GM19043 (cell line): ENCODE measurements around the gene CCL27.

Source experiments
- ATAC-seq: cut with Tn5 transposase; IDR thresholded peaks from one replicate; pipeline ENCODE4 v1.9.1; 2021; ENCODE audit warnings: low read depth; ENCODE audit not compliant: unreplicated experiment

The CCL27 gene, protein sequence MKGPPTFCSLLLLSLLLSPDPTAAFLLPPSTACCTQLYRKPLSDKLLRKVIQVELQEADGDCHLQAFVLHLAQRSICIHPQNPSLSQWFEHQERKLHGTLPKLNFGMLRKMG

DNA sequence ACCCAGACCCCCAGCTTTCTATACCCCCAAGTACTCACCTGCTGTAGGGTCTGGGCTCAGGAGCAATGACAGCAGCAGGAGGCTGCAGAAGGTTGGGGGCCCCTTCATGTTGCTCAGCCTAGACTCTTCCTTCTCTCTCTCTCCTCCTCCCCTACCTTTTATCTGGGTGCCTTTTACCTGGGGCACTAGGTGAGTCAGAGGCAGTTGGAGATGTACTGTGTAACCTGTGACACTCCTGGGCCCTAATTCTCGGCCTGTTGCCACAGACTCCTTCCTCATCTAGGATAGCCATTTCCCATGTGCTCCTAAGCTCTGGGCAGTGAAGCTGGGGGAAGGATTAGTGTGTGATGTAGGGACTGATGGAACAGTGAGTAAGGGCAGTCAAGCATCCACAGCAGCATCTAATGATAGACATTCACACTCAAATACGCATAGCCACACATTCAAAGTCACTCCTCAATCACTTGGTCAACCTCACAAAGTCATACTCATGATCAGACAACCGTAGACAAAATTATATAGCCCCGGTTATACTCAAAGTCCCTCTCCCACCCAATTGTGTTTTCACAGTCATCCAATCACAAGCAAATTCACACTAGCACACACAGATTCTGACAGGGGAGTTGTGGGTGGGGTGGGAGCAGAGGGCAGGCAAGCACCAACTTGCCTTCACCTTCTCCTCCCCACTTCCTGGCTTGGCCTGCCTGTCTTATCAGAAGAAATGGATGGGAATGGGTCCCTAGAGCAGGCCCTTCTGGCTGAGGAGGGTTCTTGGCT, at the start of gene CCL27:
Gene CCL27 (minus strand): TSS at position 132 of the 777 bp plus-strand sequence. CDS start 24 bp downstream, at position 108.
- no peak for ATAC-seq

DNA sequence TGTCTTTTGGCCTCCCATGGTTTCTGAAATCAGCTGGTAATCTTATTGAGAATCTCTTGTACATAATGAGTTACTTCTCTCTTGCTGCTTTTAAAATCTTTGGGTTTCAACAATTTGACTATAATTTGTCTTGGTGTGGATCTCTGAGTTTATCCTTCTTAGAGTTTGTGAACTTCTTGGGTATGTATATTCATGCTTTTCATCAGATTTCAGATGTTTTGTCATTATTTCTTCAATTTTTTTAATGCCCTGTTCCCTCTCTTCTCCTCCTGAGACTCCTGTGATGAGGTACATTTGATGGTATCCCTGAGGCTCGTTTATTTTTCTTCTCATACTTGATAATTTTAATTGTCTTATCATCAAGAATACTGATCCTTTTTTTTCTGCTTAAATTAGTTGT, 49.7 kb upstream of the CCL27 start:
- no peak for ATAC-seq

DNA sequence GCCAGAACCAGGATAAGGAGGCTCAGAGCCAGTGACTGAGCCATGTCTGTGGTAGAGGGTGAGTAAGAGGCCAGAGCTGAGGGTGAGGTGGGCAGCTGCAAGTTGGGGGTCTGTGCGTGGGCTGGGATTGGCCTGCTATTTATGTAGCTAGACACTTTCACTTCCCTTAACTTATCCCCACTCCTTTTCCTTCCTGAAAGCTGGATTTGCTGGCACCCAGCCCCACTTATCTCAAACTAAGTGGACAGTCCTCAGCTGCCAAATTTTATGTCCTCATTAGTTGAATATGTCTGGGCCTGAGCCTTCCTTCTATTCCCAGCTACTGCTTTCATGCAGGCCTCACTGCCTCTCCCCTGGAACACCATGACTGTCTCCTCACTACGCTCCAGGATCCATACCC, 47.6 kb upstream of the CCL27 start, which contains the start of gene CCL21:
Gene CCL21 (minus strand): TSS at position 114 of the 400 bp plus-strand sequence. CDS start 70 bp downstream, at position 44.
- ATAC-seq: no peak

DNA sequence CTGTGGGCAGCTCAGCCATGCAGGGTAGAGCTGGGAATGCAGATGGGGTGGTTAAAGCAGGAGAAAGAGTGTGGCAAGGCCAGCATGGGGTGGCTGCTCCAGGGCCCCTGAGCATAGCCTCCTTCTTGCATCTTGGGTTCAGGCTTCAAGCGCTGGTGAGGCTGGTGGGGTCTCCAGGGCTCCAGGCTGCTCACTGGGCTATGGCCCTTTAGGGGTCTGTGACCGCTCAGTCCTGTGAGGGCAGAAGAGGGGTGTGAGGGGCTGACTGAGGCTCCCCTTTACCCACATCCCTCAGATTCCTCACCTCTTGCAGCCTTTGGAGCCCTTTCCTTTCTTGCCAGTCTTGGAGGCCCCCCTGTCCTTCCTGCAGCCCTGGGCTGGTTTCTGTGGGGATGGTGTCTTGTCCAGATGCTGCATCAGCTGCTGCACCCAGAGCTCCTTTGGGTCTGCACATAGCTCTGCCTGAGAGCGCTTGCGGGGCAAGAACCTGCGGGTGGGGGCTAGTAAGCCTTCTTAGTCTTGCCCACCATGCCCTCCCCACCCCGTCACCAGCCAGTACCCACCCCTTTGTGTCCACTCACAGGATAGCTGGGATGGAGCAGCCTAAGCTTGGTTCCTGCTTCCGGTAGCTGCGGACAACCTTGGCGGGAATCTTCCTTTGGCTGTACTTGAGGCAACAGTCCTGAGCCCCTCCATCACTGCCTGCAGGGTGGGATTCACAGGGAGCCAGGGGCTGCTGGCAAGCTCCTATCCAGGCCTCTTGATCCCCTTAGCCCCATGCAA, 46.9 kb upstream of the CCL27 start:
- ATAC-seq: no peak

DNA sequence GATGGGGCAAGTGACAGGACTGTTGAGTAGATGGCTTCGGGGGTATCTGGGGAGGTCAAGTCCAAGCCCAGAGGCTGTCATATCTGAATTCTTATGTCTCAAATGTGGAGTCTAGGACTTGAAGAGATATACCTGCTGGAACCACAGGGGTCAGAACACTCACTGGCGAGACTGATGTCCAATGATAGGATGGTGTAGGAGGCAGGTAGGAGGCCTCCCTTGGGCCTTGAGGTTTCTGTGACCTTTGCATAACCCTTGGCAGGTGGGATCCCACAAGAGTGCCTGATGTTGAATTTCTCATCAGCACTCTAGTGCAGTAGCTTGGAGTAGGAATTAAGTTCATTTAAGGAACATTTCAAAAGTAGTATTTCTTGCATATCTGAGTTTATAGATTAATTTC, 44.7 kb upstream of the CCL27 start:
- ATAC-seq: no peak

DNA sequence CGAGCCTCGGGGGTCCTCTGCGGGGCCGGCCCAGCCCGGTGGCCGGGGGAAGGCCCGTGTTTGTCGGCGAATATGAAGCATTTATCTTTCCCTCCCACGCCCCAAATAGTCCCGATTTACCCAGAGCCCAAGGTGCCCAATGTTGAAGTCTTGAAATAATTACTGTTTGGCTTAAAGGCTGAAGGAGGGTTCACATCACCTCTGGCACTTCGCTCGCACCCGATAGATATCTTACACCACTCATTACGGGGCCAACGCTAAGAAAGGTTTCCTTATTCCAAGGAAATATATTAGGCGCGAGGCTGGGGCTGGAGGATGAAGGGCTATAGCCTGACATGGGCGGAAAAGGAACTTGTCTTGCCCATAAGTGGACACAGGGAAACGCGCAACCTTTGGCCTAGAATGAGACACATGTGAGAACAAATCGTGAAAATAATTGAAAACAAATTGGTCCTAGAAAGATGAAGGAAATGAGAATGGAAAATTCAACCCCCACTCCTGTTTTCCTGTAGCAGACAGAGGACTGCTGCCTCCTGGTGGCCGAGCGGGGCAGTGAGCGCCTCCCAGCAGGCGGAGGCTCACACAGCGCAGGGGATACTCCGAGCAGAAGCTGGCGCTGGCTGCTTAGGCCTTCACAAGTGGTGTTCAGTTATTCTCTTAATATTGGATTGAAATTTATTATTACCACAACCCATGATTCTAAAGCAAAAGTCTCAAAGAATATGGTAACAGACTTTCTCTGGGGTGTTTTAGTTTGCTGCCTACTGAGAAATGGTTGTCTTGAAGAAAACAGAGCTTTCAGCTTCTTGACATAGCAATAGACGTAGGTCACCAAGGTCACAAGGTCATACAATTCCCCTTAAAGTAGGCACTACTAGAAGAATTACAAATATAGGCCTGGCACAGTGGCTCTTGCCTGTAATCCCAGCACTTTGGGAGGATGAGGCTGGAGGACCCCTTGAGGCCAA, 39.6 kb upstream of the CCL27 start:
- peak; percentile 81 for ATAC-seq

DNA sequence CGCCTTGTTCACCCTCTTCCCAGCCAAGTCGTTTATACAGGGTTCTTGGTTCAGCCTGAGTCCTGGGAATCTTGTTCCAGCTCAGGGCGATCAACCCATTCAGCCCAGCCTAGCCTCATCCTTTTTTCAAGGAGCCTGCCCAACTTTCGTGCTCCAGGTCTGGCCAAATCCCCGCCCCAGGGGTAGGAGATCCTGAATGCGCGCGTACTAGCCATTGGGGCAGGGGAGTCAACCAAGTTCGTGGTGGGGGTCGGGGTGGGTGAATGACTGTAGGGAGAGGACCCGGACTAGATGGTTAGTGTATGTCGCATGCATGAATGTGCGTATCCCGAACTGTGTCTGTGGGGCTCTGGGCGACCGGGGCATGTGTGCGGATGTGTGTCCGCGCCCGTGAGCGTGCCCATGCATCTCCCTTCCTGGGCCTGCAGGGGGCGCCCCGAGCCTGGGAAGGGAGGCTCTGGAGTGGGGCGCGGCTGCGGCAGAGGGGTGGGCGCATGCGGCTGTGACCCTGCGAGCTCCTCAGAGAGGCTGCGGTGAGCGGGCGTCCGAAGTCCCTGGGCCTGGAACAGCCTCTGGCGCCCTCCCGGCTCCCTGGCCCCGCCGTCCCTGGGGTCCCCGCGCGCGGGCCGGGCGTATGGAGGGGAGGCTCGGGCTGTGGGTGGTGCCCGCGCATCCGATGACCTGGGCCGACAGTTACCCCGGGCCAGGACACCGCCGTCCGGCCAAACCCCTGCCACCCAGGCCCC, 38.7 kb upstream of the CCL27 start:
- ATAC-seq: no peak

DNA sequence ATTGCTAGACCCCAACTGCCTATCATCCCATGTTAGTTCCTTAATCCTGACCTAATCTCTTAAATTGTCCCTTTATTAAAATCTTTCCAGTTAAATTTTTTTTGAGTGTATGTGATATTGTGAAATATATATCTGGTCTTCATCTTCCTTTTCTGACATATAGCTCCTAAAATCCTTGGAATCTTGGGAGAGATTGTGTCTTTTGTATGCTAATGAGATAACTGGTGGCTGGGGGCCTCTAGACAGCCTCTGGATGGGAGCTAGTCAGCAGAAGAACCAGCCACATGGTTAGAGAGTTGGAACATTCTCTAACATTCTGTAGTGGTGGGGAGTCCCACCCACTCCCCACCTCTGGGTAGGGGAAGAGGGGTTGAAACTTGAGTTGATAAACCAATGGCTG, 32.4 kb upstream of the CCL27 start:
- no peak for ATAC-seq

DNA sequence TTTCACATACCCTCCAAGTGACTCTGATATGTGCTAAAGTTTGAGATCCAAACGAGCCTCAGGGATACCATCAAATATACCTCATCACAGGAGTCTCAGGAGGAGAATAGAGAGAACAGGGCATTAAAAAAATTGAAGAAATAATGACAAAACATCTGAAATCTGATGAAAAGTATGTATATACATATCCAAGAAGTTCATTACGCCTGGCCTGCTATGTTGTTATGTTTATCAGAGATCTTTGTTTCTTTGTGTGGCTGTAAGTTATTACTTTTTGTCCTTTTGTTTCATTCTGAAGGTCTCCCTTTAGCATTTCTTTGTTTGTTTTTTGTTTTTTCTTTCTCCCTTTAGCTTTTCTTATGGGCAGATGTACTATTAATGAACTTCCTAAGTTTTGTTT, 31.1 kb upstream of the CCL27 start:
- ATAC-seq: no peak

DNA sequence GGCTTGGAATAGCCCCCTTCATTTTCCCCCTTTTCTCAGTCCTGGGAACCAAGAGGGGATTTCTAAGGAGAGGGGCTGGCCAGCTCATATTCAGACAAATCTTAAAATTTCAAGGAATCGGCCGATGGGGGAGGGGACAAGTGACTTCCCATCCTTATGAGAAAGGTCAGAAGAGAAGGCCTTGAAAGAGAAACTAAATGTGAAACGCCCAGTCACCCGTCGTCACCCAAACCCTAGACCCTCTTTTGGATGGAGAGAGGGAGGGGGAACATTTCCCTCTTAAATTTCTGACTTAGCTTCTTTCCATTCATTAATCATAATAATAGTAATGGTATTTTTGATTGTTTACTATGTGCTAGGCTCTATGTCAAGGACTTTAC, 29.5 kb upstream of the CCL27 start:
- ATAC-seq: no peak

DNA sequence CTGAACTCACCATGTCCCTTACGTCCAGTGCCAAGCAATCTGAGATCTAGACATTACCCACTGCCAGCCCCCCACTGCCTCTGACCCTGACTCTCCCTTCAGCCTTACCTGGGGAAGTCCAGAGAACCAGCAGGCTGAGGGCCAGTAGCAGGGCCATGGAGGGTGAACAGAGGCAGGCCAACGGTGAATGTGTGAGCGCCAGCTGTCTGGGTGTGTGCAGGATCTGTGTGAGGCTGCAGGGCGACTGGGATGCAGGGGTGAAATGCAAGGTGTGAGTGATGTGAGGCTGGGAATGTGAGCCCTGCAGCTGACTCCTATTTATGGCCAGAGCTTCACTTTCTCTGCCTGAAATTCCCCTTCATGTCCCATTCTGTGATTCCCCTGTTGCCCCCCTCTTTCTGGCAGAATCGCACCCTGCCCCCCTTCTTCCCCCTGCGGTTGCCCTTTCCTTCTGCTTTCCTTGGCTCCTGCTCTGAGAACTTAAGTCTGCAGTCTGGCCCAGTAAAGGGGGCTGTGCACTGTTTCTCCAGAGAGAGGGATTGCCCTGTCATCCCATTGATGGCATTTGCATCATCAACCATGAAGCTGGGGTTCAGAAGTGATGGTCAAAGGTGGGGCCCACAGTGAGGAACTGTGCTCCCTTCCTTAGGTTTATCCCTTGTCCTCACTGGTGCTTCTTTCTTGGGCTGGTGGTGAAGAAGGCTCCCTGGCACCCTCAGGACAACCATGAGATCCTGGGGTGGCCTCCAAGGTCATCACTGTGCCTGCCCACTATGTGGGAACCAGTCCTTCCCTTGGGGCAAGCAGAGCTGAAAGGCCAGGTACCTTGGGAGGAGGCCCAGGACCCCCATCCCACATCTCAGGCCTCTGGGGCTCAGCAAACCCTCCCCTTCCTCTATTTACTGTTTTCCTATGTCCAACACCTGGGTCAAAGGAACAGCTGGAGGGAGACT, 28.8 kb upstream of the CCL27 start, which contains the start of gene CCL19:
Gene CCL19 (minus strand): TSS at position 294 of the 953 bp plus-strand sequence. CDS start 137 bp downstream, at position 157.
- no peak for ATAC-seq

DNA sequence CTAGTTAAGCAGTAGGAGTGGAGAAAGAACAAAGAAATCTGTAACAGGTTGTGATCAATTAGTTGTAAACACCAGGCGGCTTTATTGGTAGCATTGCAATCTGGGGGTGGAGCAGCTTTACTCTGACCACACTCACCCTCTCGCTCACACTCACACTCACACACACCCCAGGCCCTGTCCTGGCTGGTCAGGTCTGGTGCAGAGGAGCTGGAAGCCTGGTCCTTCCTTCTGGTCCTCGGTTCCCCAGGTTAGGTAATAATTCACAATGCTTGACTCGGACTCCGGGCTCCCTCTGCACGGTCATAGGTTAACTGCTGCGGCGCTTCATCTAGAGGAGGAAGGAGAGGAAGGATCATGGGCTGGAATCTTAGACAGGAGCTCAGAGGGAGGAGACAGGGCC, 27.1 kb upstream of the CCL27 start:
- ATAC-seq: no peak

DNA sequence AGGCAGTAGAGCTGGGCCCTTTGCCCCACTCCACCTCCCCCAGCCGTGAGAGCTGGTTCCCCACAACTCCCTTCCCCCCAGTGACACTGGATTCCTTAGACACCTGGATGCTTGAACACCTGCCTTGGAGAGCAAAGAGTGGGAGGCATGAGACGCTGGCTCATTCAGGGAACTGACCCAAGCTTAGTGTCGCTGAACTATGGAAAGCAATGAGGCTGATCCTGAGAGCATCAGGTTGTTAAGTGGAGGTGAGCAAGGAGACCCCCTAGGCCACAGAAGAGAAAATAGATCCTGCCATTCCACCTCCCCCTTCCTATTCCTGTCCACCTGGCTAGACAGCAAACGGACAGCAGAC, 26.6 kb upstream of the CCL27 start:
- ATAC-seq: no peak

DNA sequence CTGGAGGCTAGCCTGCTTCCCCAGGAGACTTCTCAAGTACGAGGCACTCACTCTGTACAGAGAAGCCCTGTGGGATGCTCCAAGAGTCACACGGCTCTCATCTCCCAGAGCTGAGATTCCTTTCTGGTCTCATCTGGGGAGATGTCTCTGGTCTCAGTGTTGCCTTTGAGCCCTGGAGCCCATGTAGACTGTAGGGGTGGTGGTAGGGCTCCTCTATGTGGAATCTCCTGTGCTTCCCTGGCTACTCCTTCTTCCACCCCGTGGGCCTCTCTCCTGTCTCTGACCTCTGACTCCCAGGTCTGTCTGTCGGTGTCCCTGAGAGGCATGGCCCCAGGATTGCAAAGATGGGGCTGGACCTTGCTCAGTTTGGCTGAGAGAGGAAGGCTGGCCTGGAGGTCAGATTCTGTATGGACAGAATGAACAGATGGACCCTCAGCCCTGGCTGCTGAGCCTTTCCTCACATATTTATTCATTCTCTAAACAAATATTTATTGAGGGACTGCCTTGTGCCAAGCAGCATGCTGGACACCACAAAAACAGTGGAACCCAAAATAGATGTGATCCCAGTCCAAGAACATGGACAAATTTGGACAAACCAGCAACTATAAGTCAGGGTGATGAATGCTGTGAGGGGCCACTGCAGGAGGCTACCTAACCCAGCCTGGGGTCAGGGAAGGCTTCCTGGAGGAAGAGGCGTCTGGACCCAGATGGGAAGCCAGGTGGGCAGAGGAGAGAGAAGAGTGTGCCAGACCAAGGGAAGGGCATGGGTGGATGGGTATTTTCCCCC, 26.1 kb upstream of the CCL27 start:
- ATAC-seq: no peak

DNA sequence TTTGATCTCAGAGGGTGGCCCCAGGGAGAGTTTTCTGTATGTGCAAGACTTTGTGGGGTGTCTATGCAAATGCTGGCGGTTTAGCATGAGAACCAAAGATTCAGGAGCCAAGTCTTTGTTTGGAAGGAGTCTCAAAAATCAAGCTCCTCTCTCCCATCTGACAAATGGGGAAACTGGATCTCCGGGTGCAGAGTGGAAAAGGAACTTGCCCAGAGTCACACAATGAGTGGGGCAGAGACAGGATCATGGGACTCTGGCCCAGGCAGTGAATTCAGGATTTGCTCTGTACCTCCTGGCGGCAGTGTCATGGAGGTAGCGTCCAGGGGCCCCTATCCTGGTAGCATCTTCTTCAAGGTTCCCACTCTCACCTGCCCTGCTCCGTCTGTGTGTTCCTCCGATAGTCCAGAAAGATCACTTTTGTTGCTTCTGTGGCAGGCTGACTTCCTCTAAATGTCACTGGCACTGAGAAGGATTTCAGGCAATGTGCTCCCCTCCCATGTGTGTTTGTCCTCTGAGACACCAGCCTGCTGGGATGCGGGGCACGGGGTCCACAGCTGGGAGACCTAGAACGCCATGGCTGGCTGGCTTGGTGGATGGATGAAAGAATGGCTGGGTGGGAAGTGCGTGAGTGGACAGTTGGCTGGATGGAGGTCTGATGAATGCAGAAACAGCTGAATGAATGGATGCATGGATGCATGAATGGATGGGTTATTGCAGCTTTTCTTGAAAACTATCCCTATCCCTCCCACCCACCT, 25.0 kb upstream of the CCL27 start:
- ATAC-seq: no peak

DNA sequence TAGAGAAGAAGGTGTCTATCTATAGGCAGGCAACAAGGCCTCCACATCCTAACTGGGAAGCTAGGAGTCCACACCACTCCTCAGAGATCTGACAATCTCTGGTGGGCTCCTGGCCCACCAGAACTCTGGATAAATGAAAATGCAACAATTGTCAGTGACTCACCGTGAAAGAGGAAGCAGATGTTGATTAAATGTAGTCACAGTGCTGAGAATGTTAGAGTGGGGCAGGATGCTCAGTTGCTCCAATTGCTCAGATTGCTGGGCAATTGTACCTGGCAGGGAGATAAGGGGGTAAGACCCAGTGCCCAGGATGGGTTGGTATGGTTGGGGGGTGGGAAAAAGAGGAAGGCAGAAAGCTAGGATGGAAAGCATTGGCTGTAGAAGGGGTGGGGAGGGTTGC, 24.3 kb upstream of the CCL27 start:
- ATAC-seq: no peak

DNA sequence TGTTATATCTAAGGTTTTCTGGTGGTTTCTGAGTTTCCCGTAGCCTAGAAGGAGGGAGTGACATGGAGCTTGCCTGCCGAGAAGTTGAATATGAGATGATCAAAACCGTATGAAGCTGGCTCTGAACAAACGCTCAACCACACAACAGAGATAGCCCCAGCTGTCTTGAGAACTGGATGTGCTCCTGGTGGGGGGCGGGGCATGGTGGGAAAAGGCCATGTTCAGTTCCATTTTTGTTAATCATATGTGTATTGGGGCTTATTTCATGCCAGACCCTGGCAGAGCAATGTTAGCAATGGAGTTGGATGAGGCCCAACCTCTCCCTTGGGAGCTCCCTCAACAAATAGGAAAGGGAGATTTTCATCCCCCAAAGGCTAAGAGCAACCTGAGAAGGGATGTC, 23.8 kb upstream of the CCL27 start:
- ATAC-seq: no peak
